ENCODE measurements around the gene TBX4.

Gene TBX4

GRCh38 chr17:61449707-61450640 lies 2.2 kb upstream of the TBX4 start:
- TF ChIP-seq, protein P1, sequence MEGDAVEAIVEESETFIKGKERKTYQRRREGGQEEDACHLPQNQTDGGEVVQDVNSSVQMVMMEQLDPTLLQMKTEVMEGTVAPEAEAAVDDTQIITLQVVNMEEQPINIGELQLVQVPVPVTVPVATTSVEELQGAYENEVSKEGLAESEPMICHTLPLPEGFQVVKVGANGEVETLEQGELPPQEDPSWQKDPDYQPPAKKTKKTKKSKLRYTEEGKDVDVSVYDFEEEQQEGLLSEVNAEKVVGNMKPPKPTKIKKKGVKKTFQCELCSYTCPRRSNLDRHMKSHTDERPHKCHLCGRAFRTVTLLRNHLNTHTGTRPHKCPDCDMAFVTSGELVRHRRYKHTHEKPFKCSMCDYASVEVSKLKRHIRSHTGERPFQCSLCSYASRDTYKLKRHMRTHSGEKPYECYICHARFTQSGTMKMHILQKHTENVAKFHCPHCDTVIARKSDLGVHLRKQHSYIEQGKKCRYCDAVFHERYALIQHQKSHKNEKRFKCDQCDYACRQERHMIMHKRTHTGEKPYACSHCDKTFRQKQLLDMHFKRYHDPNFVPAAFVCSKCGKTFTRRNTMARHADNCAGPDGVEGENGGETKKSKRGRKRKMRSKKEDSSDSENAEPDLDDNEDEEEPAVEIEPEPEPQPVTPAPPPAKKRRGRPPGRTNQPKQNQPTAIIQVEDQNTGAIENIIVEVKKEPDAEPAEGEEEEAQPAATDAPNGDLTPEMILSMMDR (IDR thresholded peaks at IDR 0.05; ENCODE audit: low read depth, low read length), result no peak
- H3K27ac ChIP-seq, result no peak overlapping the region
- no peaks in the 10 kb centered on the region for H3K36me3 ChIP-seq
- H3K27me3 ChIP-seq (ENCODE audit: insufficient read depth, low read depth, severe bottlenecking), result no peaks in the 10 kb centered on the region
- no peak for DNase-seq
- no peak overlapping the region for H3K4me3 ChIP-seq (ENCODE audit: low read depth, low read length)
- H3K9me3 ChIP-seq (ENCODE audit: severe bottlenecking), result peaks cover 5% of the 10 kb centered on the region

- TF ChIP-seq, protein P1 (IDR thresholded peaks at IDR 0.05; ENCODE audit: low read depth, low read length), result peak; percentile 18; the same call in 1 of the 2 replicates
- Histone ChIP-seq H3K27ac (no peak overlapping the region), H3K36me3 (no peaks in the 10 kb centered on the region), H3K4me3 (ENCODE audit: low read depth, low read length) (no peak overlapping the region), H3K9me3 (ENCODE audit: severe bottlenecking) (peaks cover 12% of the 10 kb centered on the region), H3K27me3 (ENCODE audit: insufficient read depth, low read depth, severe bottlenecking) (no peaks in the 10 kb centered on the region)
- DNase-seq, result no peak
Observed at GRCh38 chr17:61450641-61451537, 1.3 kb upstream of the TBX4 start.

DNA sequence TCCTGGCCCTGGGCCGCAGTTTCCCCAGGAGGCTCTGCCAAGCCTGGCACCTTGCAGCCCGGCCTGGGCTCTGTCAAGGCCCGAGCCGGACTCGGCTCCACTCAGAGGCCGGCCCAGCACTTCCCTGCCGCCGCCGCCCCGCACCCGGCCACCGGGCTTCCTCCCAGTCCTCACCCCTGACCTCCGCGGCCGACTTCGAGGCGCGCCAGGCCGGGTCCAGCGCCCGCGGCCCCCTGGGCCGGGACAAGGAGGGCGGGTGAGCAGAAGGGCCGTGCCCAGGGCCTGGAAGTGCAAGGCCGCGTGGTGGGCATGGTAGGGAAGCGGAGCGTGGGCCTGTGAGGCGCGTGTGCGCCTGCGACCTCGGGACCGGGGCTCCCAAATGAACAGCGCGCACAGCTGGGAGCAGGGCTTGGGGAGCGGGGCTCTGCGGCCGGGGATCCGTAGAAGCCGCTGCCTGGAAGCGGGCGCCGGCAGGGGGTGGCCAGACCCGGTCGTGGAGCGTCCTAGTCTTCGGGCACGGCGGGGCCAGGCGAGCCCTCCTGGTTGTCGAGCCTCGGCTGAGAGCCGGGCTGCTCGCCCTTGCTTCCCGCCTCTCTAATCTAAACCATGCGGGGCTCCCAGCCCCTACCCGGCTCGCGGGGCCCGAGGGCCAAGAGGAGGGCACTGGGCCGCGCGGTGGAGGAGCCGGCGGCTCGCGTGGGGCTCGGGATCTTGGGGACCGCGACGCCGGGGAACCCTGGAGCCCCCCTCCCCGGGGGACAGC lies 503 bp upstream of the TBX4 start:
- H3K4me3 ChIP-seq (ENCODE audit: low read depth, low read length), result no peak overlapping the region
- H3K36me3 ChIP-seq, result no peaks in the 10 kb centered on the region
- H3K27ac ChIP-seq, result no peak overlapping the region
- peaks cover 14% of the 10 kb centered on the region for H3K9me3 ChIP-seq (ENCODE audit: severe bottlenecking)
- DNase-seq, result no peak
- TF ChIP-seq, protein P1 (IDR thresholded peaks at IDR 0.05; ENCODE audit: low read depth, low read length), result no peak
- no peaks in the 10 kb centered on the region for H3K27me3 ChIP-seq (ENCODE audit: insufficient read depth, low read depth, severe bottlenecking)

DNA sequence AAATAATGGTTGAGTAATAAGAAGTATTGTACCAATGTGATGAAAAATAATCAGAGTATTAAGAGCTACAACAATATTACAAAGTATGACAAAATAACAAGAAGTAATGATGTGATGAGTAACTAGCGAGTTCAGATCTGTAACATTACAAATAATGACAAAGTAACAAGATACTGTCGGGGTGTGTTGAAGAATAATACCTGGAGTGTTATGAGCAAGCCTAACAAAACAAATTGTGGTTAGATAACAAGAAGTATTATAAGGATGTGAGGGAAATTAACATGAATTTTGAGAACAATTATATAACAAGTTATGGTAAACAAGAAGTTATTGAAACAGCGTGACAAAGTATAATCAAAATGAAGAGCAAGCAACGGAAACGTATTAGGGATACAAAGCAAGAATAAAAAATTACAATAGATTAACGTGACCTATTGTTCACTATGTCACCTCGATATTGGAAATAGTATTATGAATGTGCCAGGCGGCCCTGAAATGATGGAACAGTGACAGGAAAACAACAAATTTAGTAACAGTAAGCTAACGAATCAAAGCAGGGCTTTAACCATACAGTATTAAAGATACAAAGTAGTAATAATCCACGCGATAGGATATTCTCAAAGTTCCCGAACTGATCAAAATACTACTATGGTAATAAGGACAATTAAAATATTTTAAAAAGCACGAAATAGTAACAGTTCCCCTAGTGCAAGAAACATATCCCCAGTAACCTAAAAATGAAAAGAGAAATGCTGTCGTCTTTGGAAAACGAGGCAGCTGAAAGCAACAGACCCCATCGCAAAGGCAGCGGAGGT lies 1.6 kb downstream of the TBX4 start:
- Histone ChIP-seq H3K27me3 (ENCODE audit: insufficient read depth, low read depth, severe bottlenecking) (no peaks in the 10 kb centered on the region), H3K4me3 (ENCODE audit: low read depth, low read length) (no peak overlapping the region), H3K9me3 (ENCODE audit: severe bottlenecking) (peaks cover 15% of the 10 kb centered on the region), H3K36me3 (no peaks in the 10 kb centered on the region), H3K27ac (no peak overlapping the region)
- no peak for DNase-seq
- TF ChIP-seq, protein P1 (IDR thresholded peaks at IDR 0.05; ENCODE audit: low read depth, low read length), result no peak

Measured in WERI-Rb-1 (cell line).